Choroid plexus epithelial cell (primary cell): ENCODE data around the gene MAST2.

Experiments used
- DNase-seq: peaks from one replicate; pipeline ENCODE4 v3.0.0-alpha.2; 2010; ENCODE audit warnings: low read depth
- H3K4me3 ChIP-seq: 2 replicates; pipeline ENCODE4 v1.5.1; 2011; ENCODE audit warnings: low read depth, mild to moderate bottlenecking, control low read depth, low read length, moderate library complexity
- CTCF ChIP-seq: conservative IDR thresholded peaks from 2 replicates; pipeline ENCODE4 v1.5.1; 2011; ENCODE audit warnings: low read depth, mild to moderate bottlenecking, control low read depth, inconsistent platforms, low read length, moderate library complexity

Gene MAST2

GRCh38 chr1:45803299-45803780 lies at the start of gene MAST2:
MAST2 (plus strand) TSS chr1:45803612; CDS start chr1:45803896, 284 bp downstream.
- DNase-seq = peak; percentile 87
- peak within 1 kb of the TSS; percentile 72 for H3K4me3 ChIP-seq
- no peak for TF ChIP-seq CTCF

- TF ChIP-seq CTCF = no peak
- H3K4me3 ChIP-seq = no peak overlapping the region
- DNase-seq = no peak
These were observed 47.7 kb upstream of the MAST2 start for GRCh38 chr1:45755697-45756096.

GRCh38 chr1:45762291-45762690 lies 41.1 kb upstream of the MAST2 start:
- H3K4me3 ChIP-seq = no peak overlapping the region
- no peak for TF ChIP-seq CTCF
- no peak for DNase-seq

GRCh38 chr1:45765999-45766792 lies 37.2 kb upstream of the MAST2 start:
- no peak for TF ChIP-seq CTCF
- H3K4me3 ChIP-seq = no peak overlapping the region
- no peak for DNase-seq

- H3K4me3 ChIP-seq = no peak overlapping the region
- peak; percentile 70 for DNase-seq
- TF ChIP-seq CTCF = no peak
These were observed 36.4 kb upstream of the MAST2 start for GRCh38 chr1:45767035-45767434.

- peak; percentile 89 for DNase-seq
- no peak for TF ChIP-seq CTCF
- no peak overlapping the region for H3K4me3 ChIP-seq
These were observed 34.0 kb upstream of the MAST2 start for GRCh38 chr1:45769261-45769932.
